BLaER1 (cell line): ENCODE measurements around the gene RBM14.
A peak's percentile ranks its signal among the peaks of the same experiment; 100 is the strongest.

Source experiments
- H3K27ac ChIP-seq: shearing (Covaris generic); formaldehyde crosslinking; 2 replicates; pipeline ENCODE4 v1.8.1; 2022
- H3K27me3 ChIP-seq: shearing (Covaris generic); formaldehyde crosslinking; 2 replicates; pipeline ENCODE4 v1.8.1; 2022
- H3K36me3 ChIP-seq: shearing (Covaris generic); formaldehyde crosslinking; 2 replicates; pipeline ENCODE4 v1.8.1; 2022
- H3K4me1 ChIP-seq: shearing (Covaris generic); formaldehyde crosslinking; 2 replicates; pipeline ENCODE4 v1.8.1; 2022
- H3K4me2 ChIP-seq: shearing (Covaris generic); formaldehyde crosslinking; 2 replicates; pipeline ENCODE4 v1.8.1; 2022
- H3K4me3 ChIP-seq: shearing (Covaris generic); formaldehyde crosslinking; 2 replicates; pipeline ENCODE4 v1.8.1; 2022
- H3K9ac ChIP-seq: shearing (Covaris generic); formaldehyde crosslinking; 2 replicates; pipeline ENCODE4 v1.8.1; 2022
- H3K9me3 ChIP-seq: shearing (Covaris generic); formaldehyde crosslinking; 2 replicates; pipeline ENCODE4 v1.8.1; 2022
- H4K20me1 ChIP-seq: shearing (Covaris generic); formaldehyde crosslinking; 2 replicates; pipeline ENCODE4 v1.8.1; 2022
- Cebpa-rat ChIP-seq: shearing (Covaris generic); IDR thresholded peaks from 2 replicates; pipeline ENCODE4 v1.8.1; 2022

The RBM14 gene

DNA sequence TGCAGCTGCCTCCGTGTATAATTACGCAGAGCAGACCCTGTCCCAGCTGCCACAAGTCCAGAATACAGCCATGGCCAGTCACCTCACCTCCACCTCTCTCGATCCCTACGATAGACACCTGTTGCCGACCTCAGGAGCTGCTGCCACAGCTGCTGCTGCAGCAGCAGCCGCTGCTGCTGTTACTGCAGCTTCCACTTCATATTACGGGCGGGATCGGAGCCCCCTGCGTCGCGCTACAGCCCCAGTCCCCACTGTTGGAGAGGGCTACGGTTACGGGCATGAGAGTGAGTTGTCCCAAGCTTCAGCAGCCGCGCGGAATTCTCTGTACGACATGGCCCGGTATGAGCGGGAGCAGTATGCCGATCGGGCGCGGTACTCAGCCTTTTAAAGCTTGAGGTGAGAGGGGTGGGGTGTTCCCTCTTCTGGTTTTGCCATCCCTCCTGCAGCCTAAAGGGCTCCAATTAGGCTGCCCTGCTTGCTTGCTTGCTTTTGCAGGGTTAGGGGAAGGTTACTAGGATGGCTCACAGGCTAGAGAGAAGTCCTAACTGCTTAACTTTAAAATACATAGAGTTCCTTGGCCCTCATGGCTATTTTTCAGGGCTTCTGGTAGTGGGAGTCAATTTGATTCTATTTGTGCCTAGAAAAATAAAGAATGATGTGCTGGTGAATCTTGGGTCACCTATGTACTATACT, 27.5 kb downstream of the RBM14 start:
- Histone ChIP-seq H3K9me3 (no peaks in the 10 kb centered on the region), H3K4me3 (no peak overlapping the region), H4K20me1 (peaks cover 100% of the 10 kb centered on the region), H3K36me3 (peaks cover 96% of the 10 kb centered on the region), H3K27ac (no peak overlapping the region), H3K4me1 (peaks cover 61% of the 10 kb centered on the region), H3K27me3 (no peaks in the 10 kb centered on the region), H3K4me2 (peak overlapping the region; percentile 27), H3K9ac (no peak overlapping the region)
- TF ChIP-seq Cebpa-rat = no peak

DNA sequence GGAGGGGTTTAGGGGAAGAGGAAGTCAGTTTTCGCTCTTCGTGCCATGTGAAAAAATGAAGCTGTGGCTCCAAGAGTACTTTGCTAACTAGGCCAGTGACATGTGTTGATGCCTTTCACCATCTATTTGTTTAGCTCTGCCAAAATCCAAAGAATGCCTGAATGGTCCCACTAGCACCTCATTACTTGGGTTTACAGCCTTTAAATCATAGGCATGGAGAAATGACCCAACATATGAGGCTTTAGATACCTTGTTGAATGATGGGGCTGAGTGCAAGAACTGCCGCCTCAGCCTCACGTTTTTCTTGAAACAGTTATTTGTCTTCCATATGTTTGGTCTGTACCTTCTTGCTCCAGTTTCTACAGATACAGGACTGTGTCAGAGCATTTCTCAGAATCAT, 30.4 kb downstream of the RBM14 start:
- Histone ChIP-seq H3K4me2 (no peak overlapping the region), H3K27me3 (no peaks in the 10 kb centered on the region)
- TF ChIP-seq Cebpa-rat = no peak

DNA sequence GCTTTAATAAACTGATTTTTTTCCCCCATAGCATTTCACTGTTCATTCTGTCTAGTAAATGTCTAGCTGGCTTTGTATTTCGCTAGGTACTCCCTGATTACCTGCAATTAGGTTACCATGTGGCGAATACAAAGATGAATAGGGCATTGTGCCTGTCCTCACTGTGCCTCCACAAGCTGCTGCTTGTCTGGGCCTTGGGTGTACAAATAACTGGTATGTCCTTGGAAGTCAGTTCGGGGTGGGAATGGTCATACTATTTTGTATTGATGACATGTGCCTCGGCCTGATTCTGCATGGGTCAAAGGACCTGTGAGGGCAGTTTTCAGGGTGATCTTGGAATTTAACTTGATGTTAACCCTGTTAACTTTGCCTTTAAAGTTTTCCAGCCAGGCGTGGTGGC, 33.5 kb downstream of the RBM14 start:
- Histone ChIP-seq H3K4me3 (no peak overlapping the region), H3K9ac (no peak overlapping the region), H3K4me1 (peaks cover 5% of the 10 kb centered on the region; the same call in 1 of the 2 replicates), H3K27ac (no peak overlapping the region), H3K9me3 (no peaks in the 10 kb centered on the region), H3K36me3 (peaks cover 98% of the 10 kb centered on the region), H3K27me3 (no peaks in the 10 kb centered on the region), H3K4me2 (no peak overlapping the region), H4K20me1 (peaks cover 100% of the 10 kb centered on the region)
- no peak for TF ChIP-seq Cebpa-rat

More for the DNA sequence above, 30.4 kb downstream of the RBM14 start:
- Histone ChIP-seq H3K9me3 (no peaks in the 10 kb centered on the region), H3K36me3 (peaks cover 100% of the 10 kb centered on the region), H3K27ac (no peak overlapping the region), H4K20me1 (peaks cover 100% of the 10 kb centered on the region), H3K4me1 (peaks cover 36% of the 10 kb centered on the region), H3K9ac (no peak overlapping the region), H3K4me3 (no peak overlapping the region)

DNA sequence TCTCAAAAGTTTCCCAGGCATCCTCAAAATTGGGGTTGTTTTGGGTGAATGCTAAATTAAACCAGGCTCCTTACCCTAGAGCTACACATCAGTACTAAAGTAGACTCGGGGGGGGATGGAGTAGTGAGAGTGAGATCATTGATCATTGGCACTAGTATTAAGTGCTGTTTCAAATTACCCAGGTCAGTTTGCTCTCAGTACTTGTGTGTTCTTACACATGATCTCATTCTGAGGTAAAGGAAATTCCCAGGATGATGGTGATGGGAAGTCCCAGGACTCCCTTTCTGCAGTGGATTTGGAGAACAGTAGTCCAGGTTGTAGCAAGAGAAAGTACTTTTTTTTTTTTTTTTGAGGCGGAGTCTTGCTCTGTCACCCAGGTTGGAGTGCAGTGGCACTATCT, 34.6 kb downstream of the RBM14 start:
- H3K27me3 ChIP-seq = no peaks in the 10 kb centered on the region
- peaks cover 100% of the 10 kb centered on the region for H4K20me1 ChIP-seq
- TF ChIP-seq Cebpa-rat = no peak
- no peaks in the 10 kb centered on the region for H3K4me1 ChIP-seq
- H3K27ac ChIP-seq = no peak overlapping the region
- no peak overlapping the region for H3K9ac ChIP-seq
- no peak overlapping the region for H3K4me2 ChIP-seq
- no peak overlapping the region for H3K4me3 ChIP-seq
- H3K9me3 ChIP-seq = no peaks in the 10 kb centered on the region
- H3K36me3 ChIP-seq = peaks cover 98% of the 10 kb centered on the region

DNA sequence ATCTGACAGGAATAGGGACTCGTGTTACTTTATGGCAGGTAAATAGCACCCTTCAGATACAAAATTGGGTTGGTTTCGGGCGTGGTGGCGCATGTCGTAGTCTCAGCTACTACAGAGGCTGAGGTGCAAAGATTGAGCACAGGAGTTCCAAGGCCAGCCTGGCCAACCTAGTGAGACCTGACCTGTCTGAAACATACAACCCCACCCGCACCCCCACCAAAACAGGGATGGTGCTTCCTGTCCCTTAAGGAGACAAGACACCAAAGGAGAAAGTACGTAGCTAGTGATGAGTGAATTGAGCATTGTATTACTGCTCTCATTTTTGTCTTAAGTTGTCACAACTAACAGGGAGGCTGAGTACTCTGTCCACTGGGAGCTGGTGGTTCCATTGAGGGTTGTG, 36.2 kb downstream of the RBM14 start:
- H3K9me3 ChIP-seq = no peaks in the 10 kb centered on the region
- no peak overlapping the region for H3K4me2 ChIP-seq
- peaks cover 100% of the 10 kb centered on the region for H4K20me1 ChIP-seq
- TF ChIP-seq Cebpa-rat = no peak
- no peaks in the 10 kb centered on the region for H3K27me3 ChIP-seq
- peaks cover 98% of the 10 kb centered on the region for H3K36me3 ChIP-seq
- H3K4me3 ChIP-seq = no peak overlapping the region
- H3K9ac ChIP-seq = no peak overlapping the region
- H3K4me1 ChIP-seq = no peaks in the 10 kb centered on the region
- H3K27ac ChIP-seq = no peak overlapping the region

DNA sequence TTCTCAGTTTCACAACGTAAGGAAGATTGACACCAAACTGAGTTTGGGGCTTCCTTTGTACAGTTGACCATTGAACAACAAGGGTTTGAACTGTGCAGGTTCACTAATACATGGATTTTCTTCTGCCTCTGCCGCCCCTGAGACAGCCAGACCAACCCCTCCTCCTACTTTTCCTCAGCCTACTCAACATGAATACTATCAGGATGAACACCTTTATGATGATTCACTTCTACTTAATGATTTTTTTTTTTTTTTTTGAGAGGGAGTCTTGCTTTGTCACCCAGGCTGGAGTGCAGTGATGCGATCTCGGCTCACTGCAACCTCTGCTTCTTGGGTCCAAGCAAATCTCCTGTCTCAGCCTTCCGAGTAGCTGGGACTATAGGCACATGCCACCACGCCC, 36.7 kb downstream of the RBM14 start:
- TF ChIP-seq Cebpa-rat = no peak
- H3K9ac ChIP-seq = no peak overlapping the region
- no peaks in the 10 kb centered on the region for H3K9me3 ChIP-seq
- H3K27me3 ChIP-seq = no peaks in the 10 kb centered on the region
- no peak overlapping the region for H3K4me3 ChIP-seq
- peaks cover 98% of the 10 kb centered on the region for H3K36me3 ChIP-seq
- no peak overlapping the region for H3K4me2 ChIP-seq
- no peak overlapping the region for H3K27ac ChIP-seq
- H4K20me1 ChIP-seq = peaks cover 100% of the 10 kb centered on the region
- H3K4me1 ChIP-seq = no peaks in the 10 kb centered on the region

GRCh38 chr11:66659763-66660162, 43.3 kb downstream of the RBM14 start:
- TF ChIP-seq Cebpa-rat = no peak

GRCh38 chr11:66663741-66664296, 47.4 kb downstream of the RBM14 start:
- no peaks in the 10 kb centered on the region for H3K9me3 ChIP-seq
- TF ChIP-seq Cebpa-rat = no peak
- H4K20me1 ChIP-seq = peaks cover 100% of the 10 kb centered on the region
- H3K4me2 ChIP-seq = no peak overlapping the region
- no peak overlapping the region for H3K27ac ChIP-seq
- H3K4me3 ChIP-seq = no peak overlapping the region
- H3K9ac ChIP-seq = no peak overlapping the region
- H3K36me3 ChIP-seq = peaks cover 98% of the 10 kb centered on the region
- no peaks in the 10 kb centered on the region for H3K4me1 ChIP-seq
- H3K27me3 ChIP-seq = no peaks in the 10 kb centered on the region

More at GRCh38 chr11:66659763-66660162, 43.3 kb downstream of the RBM14 start:
- peaks cover 97% of the 10 kb centered on the region for H3K36me3 ChIP-seq
- no peak overlapping the region for H3K9ac ChIP-seq
- peaks cover 100% of the 10 kb centered on the region for H4K20me1 ChIP-seq
- no peak overlapping the region for H3K4me2 ChIP-seq
- no peak overlapping the region for H3K4me3 ChIP-seq
- no peaks in the 10 kb centered on the region for H3K9me3 ChIP-seq
- no peaks in the 10 kb centered on the region for H3K4me1 ChIP-seq
- H3K27me3 ChIP-seq = no peaks in the 10 kb centered on the region
- no peak overlapping the region for H3K27ac ChIP-seq

DNA sequence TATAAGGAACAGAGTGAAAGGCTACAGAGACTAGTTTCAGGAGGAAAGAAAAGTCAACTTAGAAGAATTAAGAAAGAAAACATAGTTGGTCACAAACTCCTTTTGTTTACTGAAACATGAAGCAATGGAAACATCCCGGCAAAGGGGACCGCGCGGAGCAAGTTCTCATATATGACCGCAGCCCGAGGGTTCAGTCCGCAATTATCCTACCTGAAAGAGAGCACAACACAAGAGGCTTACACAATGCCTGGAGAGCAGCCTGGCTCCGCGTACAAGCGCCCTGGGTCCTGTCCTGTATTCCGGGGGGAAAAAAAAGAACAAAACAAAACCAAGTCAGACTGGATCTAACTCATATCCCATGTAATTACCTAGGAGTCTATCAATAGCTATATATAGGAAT, 48.9 kb downstream of the RBM14 start:
- peaks cover 100% of the 10 kb centered on the region for H4K20me1 ChIP-seq
- TF ChIP-seq Cebpa-rat = no peak
- no peaks in the 10 kb centered on the region for H3K27me3 ChIP-seq
- no peak overlapping the region for H3K9ac ChIP-seq
- no peak overlapping the region for H3K4me3 ChIP-seq
- no peaks in the 10 kb centered on the region; the same call in 1 of the 2 replicates for H3K4me1 ChIP-seq
- H3K4me2 ChIP-seq = no peak overlapping the region
- peaks cover 98% of the 10 kb centered on the region for H3K36me3 ChIP-seq
- no peak overlapping the region for H3K27ac ChIP-seq
- no peaks in the 10 kb centered on the region for H3K9me3 ChIP-seq

GRCh38 chr11:66670816-66671215, 54.4 kb downstream of the RBM14 start:
- Histone ChIP-seq H3K9ac (no peak overlapping the region), H3K4me2 (no peak overlapping the region), H3K27ac (no peak overlapping the region), H4K20me1 (peaks cover 100% of the 10 kb centered on the region), H3K4me1 (peaks cover 38% of the 10 kb centered on the region), H3K36me3 (peaks cover 68% of the 10 kb centered on the region), H3K27me3 (no peaks in the 10 kb centered on the region), H3K9me3 (no peaks in the 10 kb centered on the region), H3K4me3 (no peak overlapping the region)
- TF ChIP-seq Cebpa-rat = no peak
